ENCODE measurements around the gene CHSY3. TPM values are rescaled to one million over a fixed set of nuclear protein-coding genes. Genes with fewer than 3 reads are reported as not detected.

Gene CHSY3
- total RNA-seq, 2 donors from 2014 or later, result not detected

GRCh38 chr5:129930221-129930620, 26.0 kb downstream of the CHSY3 start:
- no peaks in the 10 kb centered on the region for H3K9me3 Mint-ChIP-seq
- H3K27ac Mint-ChIP-seq, result no peak overlapping the region
- H3K36me3 Mint-ChIP-seq, result no peaks in the 10 kb centered on the region
- ATAC-seq (no peak), DNase-seq (ENCODE audit: low spot score in 2 of 2) (no peak)

GRCh38 chr5:129935626-129936025, 31.4 kb downstream of the CHSY3 start:
- Mint-ChIP-seq H3K9me3 (peaks cover 5 to 13% of the 10 kb centered on the region in 2 donors), H3K27ac (no peak overlapping the region), H3K36me3 (peaks cover 6 to 10% of the 10 kb centered on the region in 2 donors)
- DNase-seq (ENCODE audit: low spot score in 2 of 2), result no peak
- ATAC-seq, result no peak

GRCh38 chr5:129938077-129938476, 33.8 kb downstream of the CHSY3 start:
- ATAC-seq, result no peak
- H3K36me3 Mint-ChIP-seq, result peaks cover 6 to 10% of the 10 kb centered on the region in 2 donors
- H3K27ac Mint-ChIP-seq, result no peak overlapping the region
- H3K9me3 Mint-ChIP-seq, result peaks cover 5 to 13% of the 10 kb centered on the region in 2 donors
- DNase-seq (ENCODE audit: low spot score in 2 of 2), result no peak

GRCh38 chr5:129943936-129944335, 39.7 kb downstream of the CHSY3 start:
- Mint-ChIP-seq H3K27ac (no peak overlapping the region), H3K36me3 (no peaks in the 10 kb centered on the region), H3K9me3 (peaks cover 0 to under 1% of the 10 kb centered on the region in 2 donors)
- DNase-seq (ENCODE audit: low spot score in 2 of 2) (no peak), ATAC-seq (no peak)

GRCh38 chr5:129945028-129945427, 40.8 kb downstream of the CHSY3 start:
- Mint-ChIP-seq H3K9me3 (no peaks in the 10 kb centered on the region), H3K27ac (no peak overlapping the region), H3K36me3 (no peaks in the 10 kb centered on the region)
- ATAC-seq (no peak), DNase-seq (ENCODE audit: low spot score in 2 of 2) (no peak)

GRCh38 chr5:129945774-129946270, 41.6 kb downstream of the CHSY3 start:
- Mint-ChIP-seq H3K36me3 (no peaks in the 10 kb centered on the region), H3K9me3 (no peaks in the 10 kb centered on the region), H3K27ac (no peak overlapping the region)
- ATAC-seq, result no peak
- DNase-seq (ENCODE audit: low spot score in 2 of 2), result no peak

- H3K9me3 Mint-ChIP-seq, result peaks cover 0 to 3% of the 10 kb centered on the region in 2 donors
- no peak overlapping the region for H3K27ac Mint-ChIP-seq
- no peak for ATAC-seq
Measured at GRCh38 chr5:129951039-129951438, 46.8 kb downstream of the CHSY3 start.

GRCh38 chr5:129958581-129958980, 54.3 kb downstream of the CHSY3 start:
- no peak for ATAC-seq
- no peaks in the 10 kb centered on the region for H3K36me3 Mint-ChIP-seq
- no peak overlapping the region for H3K27ac Mint-ChIP-seq
- no peaks in the 10 kb centered on the region for H3K9me3 Mint-ChIP-seq
- no peak for DNase-seq (ENCODE audit: low spot score in 2 of 2)

More at GRCh38 chr5:129951039-129951438, 46.8 kb downstream of the CHSY3 start:
- no peaks in the 10 kb centered on the region for H3K36me3 Mint-ChIP-seq
- DNase-seq (ENCODE audit: low spot score in 2 of 2), result no peak

- ATAC-seq (no peak), DNase-seq (ENCODE audit: low spot score in 2 of 2) (no peak)
- Mint-ChIP-seq H3K27ac (no peak overlapping the region), H3K36me3 (no peaks in the 10 kb centered on the region), H3K9me3 (no peaks in the 10 kb centered on the region)
Measured at GRCh38 chr5:129960831-129961230, 56.6 kb downstream of the CHSY3 start.

GRCh38 chr5:129962506-129962905, 58.2 kb downstream of the CHSY3 start:
- H3K27ac Mint-ChIP-seq, result no peak overlapping the region
- no peaks in the 10 kb centered on the region for H3K9me3 Mint-ChIP-seq

GRCh38 chr5:129963359-129963758, 59.1 kb downstream of the CHSY3 start:
- ATAC-seq (no peak), DNase-seq (ENCODE audit: low spot score in 2 of 2) (no peak)
- H3K9me3 Mint-ChIP-seq, result no peaks in the 10 kb centered on the region

More at GRCh38 chr5:129962506-129962905, 58.2 kb downstream of the CHSY3 start:
- no peaks in the 10 kb centered on the region for H3K36me3 Mint-ChIP-seq
- DNase-seq (ENCODE audit: low spot score in 2 of 2) (no peak), ATAC-seq (no peak)

GRCh38 chr5:129966071-129966470, 61.8 kb downstream of the CHSY3 start:
- Mint-ChIP-seq H3K27ac (no peak overlapping the region), H3K9me3 (peaks cover 0 to 4% of the 10 kb centered on the region in 2 donors), H3K36me3 (no peaks in the 10 kb centered on the region)
- no peak for DNase-seq (ENCODE audit: low spot score in 2 of 2)
- no peak for ATAC-seq

More at GRCh38 chr5:129963359-129963758, 59.1 kb downstream of the CHSY3 start:
- no peaks in the 10 kb centered on the region for H3K36me3 Mint-ChIP-seq
- H3K27ac Mint-ChIP-seq, result no peak overlapping the region

- ATAC-seq, result no peak
- H3K27ac Mint-ChIP-seq, result no peak overlapping the region
- no peak for DNase-seq (ENCODE audit: low spot score in 2 of 2)
- H3K9me3 Mint-ChIP-seq, result peaks cover 0 to 4% of the 10 kb centered on the region in 2 donors
- H3K36me3 Mint-ChIP-seq, result no peaks in the 10 kb centered on the region
Measured at GRCh38 chr5:129971714-129972113, 67.4 kb downstream of the CHSY3 start.

- Mint-ChIP-seq H3K36me3 (no peaks in the 10 kb centered on the region), H3K9me3 (peaks cover 0 to 4% of the 10 kb centered on the region in 2 donors), H3K27ac (no peak overlapping the region)
- ATAC-seq (peak in 1 of 2 donors; percentile 11), DNase-seq (ENCODE audit: low spot score in 2 of 2) (no peak)
Measured at GRCh38 chr5:129972465-129973141, 68.3 kb downstream of the CHSY3 start.

- Mint-ChIP-seq H3K27ac (no peak overlapping the region), H3K9me3 (peaks cover 0 to 4% of the 10 kb centered on the region in 2 donors), H3K36me3 (no peaks in the 10 kb centered on the region)
- DNase-seq (ENCODE audit: low spot score in 2 of 2) (no peak), ATAC-seq (no peak)
Measured at GRCh38 chr5:129973716-129974426, 69.6 kb downstream of the CHSY3 start.

GRCh38 chr5:129977810-129978209, 73.5 kb downstream of the CHSY3 start:
- no peak overlapping the region for H3K27ac Mint-ChIP-seq
- H3K9me3 Mint-ChIP-seq, result peaks cover 0 to 4% of the 10 kb centered on the region in 2 donors
- no peak for DNase-seq (ENCODE audit: low spot score in 2 of 2)
- no peaks in the 10 kb centered on the region for H3K36me3 Mint-ChIP-seq
- no peak for ATAC-seq

GRCh38 chr5:129978270-129978669, 74.0 kb downstream of the CHSY3 start:
- ATAC-seq (no peak), DNase-seq (ENCODE audit: low spot score in 2 of 2) (no peak)
- Mint-ChIP-seq H3K36me3 (no peaks in the 10 kb centered on the region), H3K9me3 (peaks cover 0 to 4% of the 10 kb centered on the region in 2 donors), H3K27ac (no peak overlapping the region)

Measured in activated naive CD4-positive, alpha-beta T cell treated with anti-CD3 and anti-CD28 coated beads, Interleukin-2, amount 50 U/mL, for 72 hours (primary cell).